ENCODE data around the gene PVALEF. TPM values are rescaled to one million over a fixed set of nuclear protein-coding genes. Genes with fewer than 3 reads are reported as not detected.

Gene PVALEF
- total RNA-seq, 1 experiment from 2014 or later: not detected

DNA sequence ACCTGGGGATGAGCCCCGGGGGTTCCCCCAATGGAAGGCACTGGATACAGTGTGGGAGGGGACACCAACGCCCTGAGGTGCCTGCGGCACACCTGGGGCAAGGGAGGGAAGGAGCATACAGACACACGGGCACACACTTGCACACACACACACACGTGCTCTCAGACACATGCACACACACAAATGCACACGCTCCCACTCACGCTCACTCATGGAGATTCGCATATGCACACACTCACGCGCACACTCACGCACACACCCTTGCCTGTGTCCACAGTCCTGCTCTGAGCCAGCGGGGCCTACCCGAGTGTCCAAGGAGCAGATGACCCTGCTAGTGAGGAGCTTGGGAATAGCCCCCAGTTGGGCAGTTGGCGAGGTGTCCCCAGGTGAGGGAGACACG is 16.7 kb upstream of the PVALEF start:
- POLR2A ChIA-PET: interaction anchor here (0.6 kb wide), 4 partner anchors 19 to 246 kb away, joined by 3 to 12 read pairs (median 5); no protein-coding TSS in a partner anchor
- Histone ChIP-seq H3K27ac (ENCODE audit: low read length) (no peak overlapping the region), H3K36me3 (ENCODE audit: control insufficient read depth, insufficient read depth, low read length) (no peaks in the 10 kb centered on the region), H3K4me3 (ENCODE audit: low read depth in 2 of 2, low read length in 2 of 2) (no peak overlapping the region), H3K27me3 (ENCODE audit: control insufficient read depth, insufficient read depth, low read length) (no peaks in the 10 kb centered on the region), H3K4me1 (ENCODE audit: control insufficient read depth, insufficient read depth, low read length) (no peaks in the 10 kb centered on the region), H3K9me3 (ENCODE audit: control insufficient read depth, insufficient read depth, low read depth, low read length) (no peaks in the 10 kb centered on the region)
- intact Hi-C loops (cut with micrococcal nuclease; ENCODE audit: unreplicated experiment): no loop called here
- in situ Hi-C loops (cut with HindIII; ENCODE audit: low pct_unique_long_range_greater_than_20kb, low sequenced_read_pairs): no loop called here
- CTCF ChIA-PET: interaction anchor here (0.7 kb wide), 1 partner anchor 31 kb away, joined by 10 read pairs; no protein-coding TSS in a partner anchor
- BruUV-seq (replicated peaks): no TSS peak
- ATAC-seq (no peak), DNase-seq (ENCODE audit: low read depth, low spot score) (no peak)
- no peak for TF ChIP-seq TCF7L2 (IDR thresholded peaks at IDR 0.05; ENCODE audit: low read depth, low read length)
- TF ChIP-seq, protein P1, sequence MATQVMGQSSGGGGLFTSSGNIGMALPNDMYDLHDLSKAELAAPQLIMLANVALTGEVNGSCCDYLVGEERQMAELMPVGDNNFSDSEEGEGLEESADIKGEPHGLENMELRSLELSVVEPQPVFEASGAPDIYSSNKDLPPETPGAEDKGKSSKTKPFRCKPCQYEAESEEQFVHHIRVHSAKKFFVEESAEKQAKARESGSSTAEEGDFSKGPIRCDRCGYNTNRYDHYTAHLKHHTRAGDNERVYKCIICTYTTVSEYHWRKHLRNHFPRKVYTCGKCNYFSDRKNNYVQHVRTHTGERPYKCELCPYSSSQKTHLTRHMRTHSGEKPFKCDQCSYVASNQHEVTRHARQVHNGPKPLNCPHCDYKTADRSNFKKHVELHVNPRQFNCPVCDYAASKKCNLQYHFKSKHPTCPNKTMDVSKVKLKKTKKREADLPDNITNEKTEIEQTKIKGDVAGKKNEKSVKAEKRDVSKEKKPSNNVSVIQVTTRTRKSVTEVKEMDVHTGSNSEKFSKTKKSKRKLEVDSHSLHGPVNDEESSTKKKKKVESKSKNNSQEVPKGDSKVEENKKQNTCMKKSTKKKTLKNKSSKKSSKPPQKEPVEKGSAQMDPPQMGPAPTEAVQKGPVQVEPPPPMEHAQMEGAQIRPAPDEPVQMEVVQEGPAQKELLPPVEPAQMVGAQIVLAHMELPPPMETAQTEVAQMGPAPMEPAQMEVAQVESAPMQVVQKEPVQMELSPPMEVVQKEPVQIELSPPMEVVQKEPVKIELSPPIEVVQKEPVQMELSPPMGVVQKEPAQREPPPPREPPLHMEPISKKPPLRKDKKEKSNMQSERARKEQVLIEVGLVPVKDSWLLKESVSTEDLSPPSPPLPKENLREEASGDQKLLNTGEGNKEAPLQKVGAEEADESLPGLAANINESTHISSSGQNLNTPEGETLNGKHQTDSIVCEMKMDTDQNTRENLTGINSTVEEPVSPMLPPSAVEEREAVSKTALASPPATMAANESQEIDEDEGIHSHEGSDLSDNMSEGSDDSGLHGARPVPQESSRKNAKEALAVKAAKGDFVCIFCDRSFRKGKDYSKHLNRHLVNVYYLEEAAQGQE (IDR thresholded peaks at IDR 0.05; ENCODE audit: insufficient read depth in 1 of 2, low read depth in 2 of 2, low read length in 1 of 2): no peak

DNA sequence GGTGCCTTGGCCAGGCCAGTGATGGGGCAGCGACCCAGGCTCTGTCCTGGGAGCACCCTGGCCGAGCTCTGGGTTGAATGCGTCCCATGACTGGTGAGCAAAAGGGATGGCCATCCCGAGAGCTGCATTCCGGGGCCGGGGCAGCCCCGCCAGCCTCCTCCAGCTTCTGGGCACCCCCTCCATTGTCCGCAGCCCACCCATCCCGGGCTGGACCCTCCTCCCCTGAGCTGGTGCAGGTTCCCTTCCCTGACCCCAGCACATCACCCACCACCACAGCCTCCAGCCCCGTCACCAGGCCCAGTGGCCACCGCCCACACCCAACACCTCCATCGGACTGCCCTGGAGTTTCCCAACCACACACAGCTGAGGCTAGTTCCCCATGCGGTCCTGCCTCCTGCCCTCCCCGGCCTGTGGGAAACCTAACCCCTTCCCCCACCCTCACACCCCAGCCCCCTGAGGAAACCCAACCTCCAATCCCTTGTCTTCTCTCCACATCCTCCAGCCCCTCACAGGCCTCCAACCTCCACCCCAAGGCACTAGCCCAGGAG is 16.2 kb upstream of the PVALEF start:
- Histone ChIP-seq H3K4me1 (ENCODE audit: control insufficient read depth, insufficient read depth, low read length) (no peaks in the 10 kb centered on the region), H3K27me3 (ENCODE audit: control insufficient read depth, insufficient read depth, low read length) (no peaks in the 10 kb centered on the region), H3K27ac (ENCODE audit: low read length) (no peak overlapping the region), H3K36me3 (ENCODE audit: control insufficient read depth, insufficient read depth, low read length) (no peaks in the 10 kb centered on the region), H3K4me3 (ENCODE audit: low read depth in 2 of 2, low read length in 2 of 2) (no peak overlapping the region), H3K9me3 (ENCODE audit: control insufficient read depth, insufficient read depth, low read depth, low read length) (no peaks in the 10 kb centered on the region)
- TF ChIP-seq, protein P2, sequence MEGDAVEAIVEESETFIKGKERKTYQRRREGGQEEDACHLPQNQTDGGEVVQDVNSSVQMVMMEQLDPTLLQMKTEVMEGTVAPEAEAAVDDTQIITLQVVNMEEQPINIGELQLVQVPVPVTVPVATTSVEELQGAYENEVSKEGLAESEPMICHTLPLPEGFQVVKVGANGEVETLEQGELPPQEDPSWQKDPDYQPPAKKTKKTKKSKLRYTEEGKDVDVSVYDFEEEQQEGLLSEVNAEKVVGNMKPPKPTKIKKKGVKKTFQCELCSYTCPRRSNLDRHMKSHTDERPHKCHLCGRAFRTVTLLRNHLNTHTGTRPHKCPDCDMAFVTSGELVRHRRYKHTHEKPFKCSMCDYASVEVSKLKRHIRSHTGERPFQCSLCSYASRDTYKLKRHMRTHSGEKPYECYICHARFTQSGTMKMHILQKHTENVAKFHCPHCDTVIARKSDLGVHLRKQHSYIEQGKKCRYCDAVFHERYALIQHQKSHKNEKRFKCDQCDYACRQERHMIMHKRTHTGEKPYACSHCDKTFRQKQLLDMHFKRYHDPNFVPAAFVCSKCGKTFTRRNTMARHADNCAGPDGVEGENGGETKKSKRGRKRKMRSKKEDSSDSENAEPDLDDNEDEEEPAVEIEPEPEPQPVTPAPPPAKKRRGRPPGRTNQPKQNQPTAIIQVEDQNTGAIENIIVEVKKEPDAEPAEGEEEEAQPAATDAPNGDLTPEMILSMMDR (IDR thresholded peaks at IDR 0.05): no peak
- TF ChIP-seq, protein P1 (IDR thresholded peaks at IDR 0.05; ENCODE audit: insufficient read depth in 1 of 2, low read depth in 2 of 2, low read length in 1 of 2): no peak
- TF ChIP-seq POLR2AphosphoS5 (IDR thresholded peaks at IDR 0.05; ENCODE audit: low read depth, low read length): no peak
- no peak for TF ChIP-seq TCF7L2 (IDR thresholded peaks at IDR 0.05; ENCODE audit: low read depth, low read length)
- no peak for TF ChIP-seq SIN3A (IDR thresholded peaks at IDR 0.05; ENCODE audit: borderline replicate concordance, insufficient read depth, low read depth, low read length)
- no TSS peak for BruUV-seq (replicated peaks)
- ChIA-PET CTCF (no interaction called here), POLR2A (no interaction called here)
- ATAC-seq (no peak), DNase-seq (ENCODE audit: low read depth, low spot score) (no peak)
- in situ Hi-C loops (cut with HindIII; ENCODE audit: low pct_unique_long_range_greater_than_20kb, low sequenced_read_pairs) (no loop called here), intact Hi-C loops (cut with micrococcal nuclease; ENCODE audit: unreplicated experiment) (no loop called here)

Measured in Panc1 (cell line).